Stimulated activated CD8-positive, alpha-beta memory T cell treated with anti-CD3 and anti-CD28 coated beads, Interleukin-4, amount 100 ng/mL, for 4 hours (primary cell): ENCODE results near the gene SNX4.
"Not testable (repeated sequence)": the region's sequence is repeated elsewhere in the genome, so short reads cannot be mapped to it uniquely, and the experiment has no call there.

Experiments
- DNase-seq, 2 donors: peaks; one replicate each; pipeline ENCODE4 v3.0.0-alpha.2; 2020; ENCODE audit warnings: low read depth in 2 of 2, low spot score in 1 of 2

SNX4 gene

DNA sequence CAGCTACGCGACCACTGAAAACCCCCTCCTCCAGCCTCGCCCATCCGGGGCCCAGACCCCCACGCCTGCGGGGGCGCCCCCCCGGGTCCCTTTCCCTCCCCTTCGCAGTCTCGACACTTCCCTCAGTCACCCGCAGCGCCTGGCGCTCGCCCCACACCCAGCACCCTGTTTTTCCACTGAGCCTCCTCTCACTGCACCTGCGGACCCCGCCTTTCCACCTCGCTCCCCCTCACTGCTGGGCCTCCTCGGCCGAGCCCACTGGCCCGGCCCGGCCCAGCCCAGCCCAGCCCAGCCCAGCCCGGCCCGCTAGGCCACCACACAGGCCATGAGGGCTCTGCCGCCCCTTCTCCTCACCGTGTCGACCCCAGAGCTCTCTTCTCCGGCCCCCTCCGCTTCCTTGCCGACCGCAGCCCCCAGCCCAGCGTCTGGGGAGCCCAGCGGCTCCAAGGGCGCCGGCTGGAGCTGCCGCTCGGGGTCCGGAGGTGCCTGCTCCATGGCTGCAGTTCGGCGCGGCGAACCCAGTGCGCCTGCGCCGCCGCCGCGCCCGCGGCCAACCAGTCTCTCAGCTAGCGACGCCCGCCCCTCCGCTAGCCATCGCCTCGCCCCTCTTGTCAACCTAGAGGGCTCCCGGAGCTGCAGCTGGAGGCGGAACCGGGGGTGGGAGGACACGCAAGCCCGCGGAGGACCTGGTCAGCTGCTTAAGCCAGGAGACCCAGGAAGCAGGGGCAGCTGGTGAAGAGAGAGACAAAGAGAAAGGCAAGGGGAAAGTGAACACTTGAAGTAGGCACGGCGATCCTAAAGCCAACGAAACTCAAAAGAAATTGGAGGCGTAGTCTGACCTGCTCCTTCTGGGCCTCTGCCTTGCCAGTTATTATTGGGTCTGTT, at the start of gene SNX4:
Gene SNX4, minus strand, starts transcription at position 525 of the 885 bp plus-strand sequence. Its CDS starts 30 bp downstream, at position 495.
- DNase-seq: peak; percentile 55 to 75

DNA sequence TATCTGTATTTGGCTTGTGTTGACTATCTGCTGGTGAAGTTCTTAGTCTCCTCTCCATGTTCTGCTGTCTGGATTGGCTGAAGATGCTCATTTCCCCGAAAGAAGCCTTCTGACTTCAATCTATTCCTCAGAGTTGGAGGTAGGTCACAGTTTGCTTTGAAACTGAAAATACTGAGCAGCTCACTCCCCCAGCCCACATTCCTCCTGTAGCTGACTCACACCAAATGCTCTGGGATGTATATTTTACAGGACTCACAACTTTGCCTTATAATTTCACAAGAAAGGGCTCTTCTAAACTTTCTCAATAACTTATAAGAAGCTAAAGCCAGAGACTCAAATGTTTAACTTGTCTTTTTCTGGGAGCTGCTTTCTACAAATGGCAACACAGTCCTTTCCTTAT, 36.3 kb upstream of the SNX4 start:
- no peak for DNase-seq

DNA sequence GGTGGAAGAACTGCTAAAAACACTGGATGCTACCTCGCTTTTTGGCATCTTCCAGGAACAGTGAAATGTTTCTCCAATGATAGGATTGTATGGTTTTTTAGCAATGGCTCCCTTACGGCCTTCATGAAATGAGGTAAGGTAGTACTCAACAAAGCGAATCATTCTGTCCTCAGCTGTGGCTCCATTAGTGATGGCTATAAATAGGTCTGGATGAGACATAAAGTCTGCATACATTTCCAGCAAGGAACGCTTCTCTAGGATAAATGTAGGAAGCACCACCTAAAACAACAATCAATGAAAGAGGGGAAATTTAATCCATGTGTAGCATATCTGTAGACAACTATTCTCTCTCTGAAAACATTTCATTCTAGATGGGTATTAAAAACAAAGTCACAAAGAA, 32.4 kb upstream of the SNX4 start:
- no peak for DNase-seq

DNA sequence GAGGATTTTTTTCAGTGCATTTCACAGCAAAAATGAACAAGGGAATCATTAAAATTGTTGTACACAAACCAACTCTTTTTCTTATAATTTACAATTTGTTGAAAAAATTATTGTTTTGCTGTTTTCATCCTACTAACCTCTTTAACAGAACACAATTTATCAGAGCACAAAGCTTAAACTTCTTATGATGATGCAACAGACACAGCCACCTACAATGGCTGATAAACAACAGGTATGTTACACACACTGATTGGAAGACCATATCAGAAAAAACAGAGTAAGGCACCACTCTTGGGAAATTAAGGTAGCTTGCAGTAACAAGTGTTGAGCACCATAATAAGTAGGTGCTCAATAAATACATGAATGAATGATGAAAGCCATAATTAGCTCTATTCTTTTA, 8.9 kb upstream of the SNX4 start:
- no peak for DNase-seq

DNA sequence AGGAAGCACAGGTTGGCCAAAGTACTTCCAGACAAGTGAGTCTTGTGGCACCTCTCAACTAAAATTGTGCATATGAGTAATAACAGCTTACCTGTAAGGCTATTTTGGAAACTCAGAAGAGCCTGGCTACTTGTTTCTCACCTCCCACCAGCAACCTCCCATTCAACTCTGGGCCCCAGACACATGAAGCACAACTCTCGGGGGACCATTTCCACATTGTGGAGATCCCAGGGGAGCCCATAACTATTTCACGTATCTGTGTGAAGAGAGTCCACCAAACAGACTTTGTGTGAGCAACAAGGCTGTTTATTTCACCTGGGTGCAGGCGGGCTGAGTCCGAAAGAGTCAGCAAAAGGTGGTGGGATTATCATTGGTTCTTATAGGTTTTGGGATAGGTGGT, 5.2 kb upstream of the SNX4 start:
- no peak for DNase-seq

- DNase-seq: not testable (repeated sequence)
These were observed 539 bp upstream of the SNX4 start for GRCh38 chr3:125520563-125520919.

- no peak for DNase-seq
These were observed 4.6 kb downstream of the SNX4 start for GRCh38 chr3:125515421-125515820.

GRCh38 chr3:125513490-125514115, 6.4 kb downstream of the SNX4 start:
- DNase-seq: no peak

GRCh38 chr3:125512135-125512920, 7.7 kb downstream of the SNX4 start:
- no peak for DNase-seq

DNA sequence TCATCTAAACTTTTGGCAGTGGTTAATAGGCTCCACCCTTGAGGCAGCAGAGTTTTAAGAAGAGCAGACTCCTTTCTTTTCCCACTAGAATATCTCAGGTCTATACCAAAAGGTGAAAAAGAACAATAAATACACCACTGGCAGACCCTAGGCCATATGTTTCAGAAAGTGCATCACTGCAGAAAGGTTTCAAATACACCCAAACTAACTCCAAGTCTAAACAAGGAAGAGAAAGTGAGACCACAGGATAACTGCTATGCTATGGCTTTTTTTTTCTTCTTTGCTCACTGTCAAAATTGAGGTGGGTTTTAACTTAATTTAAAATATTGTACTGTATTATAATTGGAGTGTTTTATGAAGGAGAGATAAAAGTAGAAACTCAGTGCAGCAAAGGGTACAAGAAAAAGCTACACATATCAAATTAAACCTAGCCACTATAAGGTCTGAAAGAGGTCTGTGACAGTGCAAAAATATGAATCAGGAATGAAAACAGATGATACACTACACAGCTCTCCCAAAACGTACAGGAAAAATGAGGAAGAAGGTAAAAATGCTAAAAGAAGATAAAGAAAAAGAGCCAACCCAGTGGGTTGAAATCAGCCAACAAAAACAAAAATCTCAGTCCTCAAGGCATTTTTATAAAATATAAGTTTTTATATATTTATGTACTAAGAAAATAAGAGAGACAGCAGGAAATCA, 8.4 kb downstream of the SNX4 start:
- DNase-seq: no peak

DNA sequence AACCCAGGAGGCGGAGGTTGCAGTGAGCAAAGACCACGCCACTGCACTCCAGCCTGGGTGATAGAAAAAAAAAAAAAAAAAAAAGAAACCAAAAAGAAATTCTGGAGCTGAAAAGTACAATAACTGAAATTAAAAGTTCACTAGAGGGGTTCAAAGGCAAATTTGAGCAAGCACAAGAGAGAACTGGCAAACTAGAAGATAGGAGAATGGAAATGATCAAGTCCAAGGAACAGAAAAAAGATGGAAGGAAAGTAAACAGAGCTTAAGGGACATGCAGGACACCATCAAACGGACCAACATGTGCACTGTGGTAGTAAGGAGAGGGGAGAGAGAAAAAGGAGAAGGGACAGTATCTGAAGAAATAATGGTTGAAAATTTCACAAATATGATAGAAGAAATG, 12.9 kb downstream of the SNX4 start:
- DNase-seq: no peak

DNA sequence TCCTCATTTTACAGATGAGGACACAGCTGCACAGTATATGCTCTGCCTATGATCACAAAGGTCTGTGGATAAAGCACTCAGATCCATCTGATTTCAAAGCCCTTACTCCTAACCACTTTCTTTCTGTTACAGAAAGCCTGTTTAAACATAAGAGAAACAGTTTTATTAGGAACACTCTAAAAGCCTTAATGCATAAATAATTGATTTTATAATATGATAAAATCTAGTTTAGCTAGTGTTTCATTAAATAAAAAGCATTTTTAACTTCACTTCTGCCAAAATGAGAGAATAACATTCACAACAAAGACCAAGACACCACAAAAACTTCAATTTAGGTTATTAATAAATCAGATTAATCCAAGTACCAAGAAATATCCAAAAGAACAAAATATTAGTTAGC, 21.4 kb downstream of the SNX4 start:
- no peak for DNase-seq

GRCh38 chr3:125496701-125497100, 23.3 kb downstream of the SNX4 start:
- DNase-seq: no peak

- no peak for DNase-seq
These were observed 37.6 kb downstream of the SNX4 start for GRCh38 chr3:125482406-125482805.

DNA sequence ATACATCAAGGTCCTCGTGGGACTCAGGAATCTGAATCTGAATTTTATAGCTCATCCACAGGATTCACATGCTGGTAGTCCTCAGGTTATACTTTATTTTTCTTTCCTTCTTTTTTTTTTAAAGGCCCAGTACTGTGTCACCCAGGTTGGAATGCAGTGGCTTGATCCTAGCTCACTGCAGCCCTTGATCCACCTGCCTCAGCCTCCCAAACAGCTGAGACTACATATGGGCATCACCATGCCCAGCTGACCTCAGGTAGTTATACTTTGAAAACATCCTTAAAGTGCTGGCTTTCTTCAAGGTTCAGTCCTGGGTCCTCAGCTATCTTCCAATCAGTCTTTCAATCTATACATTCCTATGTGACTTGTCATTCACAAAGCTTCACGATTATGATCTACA, 38.2 kb downstream of the SNX4 start:
- no peak for DNase-seq

DNA sequence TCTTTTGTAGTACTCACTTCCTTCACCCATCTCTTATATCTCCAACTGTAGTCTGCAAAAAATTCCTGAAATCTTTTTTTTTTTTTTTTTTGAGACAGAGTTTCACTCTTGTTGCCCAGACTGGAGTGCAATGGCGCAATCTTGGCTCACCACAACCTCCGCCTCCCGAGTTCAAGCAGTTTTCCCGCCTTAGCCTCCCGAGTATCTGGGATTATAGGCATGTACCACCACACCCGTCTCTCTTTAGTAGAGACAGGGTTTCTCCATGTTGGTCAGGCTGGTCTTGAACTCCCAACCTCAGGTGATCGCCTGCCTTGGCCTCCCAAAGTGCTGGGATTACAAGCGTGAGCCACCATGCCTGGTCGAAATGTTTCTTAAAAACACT, 38.6 kb downstream of the SNX4 start:
- DNase-seq: not testable (repeated sequence)

DNA sequence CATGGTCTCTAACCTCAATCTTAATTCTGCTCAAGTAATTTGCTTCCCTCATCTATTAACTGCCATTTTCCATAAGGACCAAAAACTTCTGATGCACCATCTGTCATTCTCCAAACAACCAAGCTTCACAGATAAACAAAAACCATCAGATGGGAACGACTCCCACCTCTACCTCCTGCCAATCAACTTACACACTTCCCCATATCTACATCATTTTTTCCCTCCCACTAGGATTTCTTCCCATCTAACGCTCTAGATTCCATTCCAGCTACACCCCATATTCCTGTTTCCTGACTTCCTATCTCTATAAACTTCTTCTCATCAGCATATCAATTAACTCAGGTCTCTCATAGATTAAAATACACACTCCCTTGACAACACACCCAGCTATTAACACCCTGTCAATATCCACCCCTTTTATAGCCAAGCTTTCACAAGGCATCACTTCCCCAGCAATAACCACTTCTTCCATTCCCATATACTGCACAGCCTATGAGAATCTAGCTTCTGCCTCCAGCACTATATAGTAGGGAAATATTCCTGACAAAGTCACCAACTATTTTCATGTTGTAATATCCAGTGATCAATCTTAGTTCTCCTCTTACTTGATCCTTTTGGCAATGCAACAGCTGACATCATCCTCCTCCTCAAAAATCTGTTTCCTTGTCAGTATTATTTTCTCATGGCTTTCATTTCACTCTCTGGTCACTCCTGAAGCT, 39.2 kb downstream of the SNX4 start:
- DNase-seq: no peak

DNA sequence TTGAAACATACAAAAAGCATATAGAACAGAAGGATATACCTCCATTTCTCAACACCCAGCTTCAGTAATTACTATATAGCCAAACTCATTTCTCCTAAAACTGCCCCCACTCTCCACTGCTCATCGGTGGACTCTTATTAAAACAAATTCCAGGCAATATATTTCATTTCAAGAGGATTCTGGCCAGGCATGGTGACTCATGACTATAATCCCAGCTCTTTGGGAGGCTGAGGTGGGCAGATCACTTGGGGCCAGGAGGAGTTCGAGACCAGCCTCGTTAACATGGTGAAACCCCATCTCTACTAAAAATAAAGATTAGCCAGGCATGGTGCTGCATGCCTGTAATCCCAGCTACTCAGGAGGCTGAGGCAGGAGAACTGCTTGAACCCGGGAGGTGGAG, 40.9 kb downstream of the SNX4 start:
- no peak for DNase-seq

GRCh38 chr3:125478326-125478725, 41.7 kb downstream of the SNX4 start:
- DNase-seq: no peak

DNA sequence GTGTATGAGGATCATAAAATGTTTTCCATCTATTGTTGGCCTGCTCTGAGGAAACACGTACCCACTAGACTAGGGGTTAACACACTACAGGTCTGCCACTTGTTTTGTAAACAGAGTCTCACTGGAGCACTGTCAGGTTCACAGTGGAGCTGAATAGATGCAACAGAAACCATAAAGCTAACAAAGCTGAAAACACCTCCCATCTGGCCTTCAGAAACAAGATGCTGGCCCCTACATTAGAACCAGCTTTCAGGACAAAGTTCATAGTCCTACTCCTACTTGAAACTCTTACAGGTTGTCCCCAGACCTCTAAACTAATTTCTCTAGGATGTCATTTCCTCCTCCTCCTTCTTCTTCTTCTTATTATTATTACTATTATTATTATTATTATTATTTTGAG, 42.3 kb downstream of the SNX4 start:
- DNase-seq: no peak

- no peak for DNase-seq
These were observed 49.3 kb downstream of the SNX4 start for GRCh38 chr3:125470671-125471070.
